ENCODE results near the gene RWDD4. TPM values are rescaled to one million over a fixed set of nuclear protein-coding genes. Genes with fewer than 3 reads are reported as not detected.

Gene RWDD4
- total RNA-seq, 1 donor from 2014 or later = 16.0 TPM

DNA sequence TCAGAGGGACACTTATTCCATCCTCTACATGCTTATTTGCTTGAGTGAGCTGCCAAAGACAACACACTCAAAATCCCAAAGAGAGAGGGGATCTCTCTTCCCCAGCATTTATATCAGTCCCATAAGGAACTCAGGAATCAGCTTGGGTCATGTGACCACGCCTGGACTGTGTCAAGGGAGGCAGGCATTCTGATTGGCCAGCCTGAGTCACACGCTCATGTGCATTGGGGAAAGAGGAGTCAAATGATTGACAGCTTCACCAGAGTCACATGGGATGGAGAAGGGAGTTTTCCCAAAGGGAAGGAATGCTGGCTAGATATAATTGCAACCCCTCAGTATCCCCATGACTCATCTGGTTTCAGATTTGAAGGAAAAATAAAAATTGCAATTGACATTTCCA is 49.0 kb downstream of the RWDD4 start:
- intact Hi-C loops (cut with DNase I) = no loop called here
- ATAC-seq (peak; percentile 71), DNase-seq (ENCODE audit: low spot score) (no peak)

DNA sequence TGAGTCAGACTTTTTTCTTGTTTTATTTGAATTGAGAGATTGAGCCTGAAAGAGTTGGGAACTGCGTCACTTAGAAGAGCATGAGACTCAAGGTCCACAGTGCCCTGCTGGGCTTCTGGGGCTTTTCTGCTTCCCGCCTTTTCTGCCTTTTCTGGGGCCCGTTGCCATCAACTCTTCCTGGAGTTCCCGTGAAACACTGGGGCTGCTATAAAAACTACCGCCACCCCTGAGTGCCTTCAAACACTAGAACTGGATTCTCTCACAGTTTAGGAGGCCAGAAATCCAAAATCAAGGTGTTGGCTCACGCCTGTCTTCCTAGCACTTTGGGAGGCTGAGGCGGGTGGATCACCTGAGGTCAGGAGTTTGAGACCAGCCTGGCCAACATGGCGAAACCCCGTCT is 49.8 kb downstream of the RWDD4 start:
- intact Hi-C loops (cut with DNase I) = no loop called here
- DNase-seq (ENCODE audit: low spot score) (no peak), ATAC-seq (no peak)

DNA sequence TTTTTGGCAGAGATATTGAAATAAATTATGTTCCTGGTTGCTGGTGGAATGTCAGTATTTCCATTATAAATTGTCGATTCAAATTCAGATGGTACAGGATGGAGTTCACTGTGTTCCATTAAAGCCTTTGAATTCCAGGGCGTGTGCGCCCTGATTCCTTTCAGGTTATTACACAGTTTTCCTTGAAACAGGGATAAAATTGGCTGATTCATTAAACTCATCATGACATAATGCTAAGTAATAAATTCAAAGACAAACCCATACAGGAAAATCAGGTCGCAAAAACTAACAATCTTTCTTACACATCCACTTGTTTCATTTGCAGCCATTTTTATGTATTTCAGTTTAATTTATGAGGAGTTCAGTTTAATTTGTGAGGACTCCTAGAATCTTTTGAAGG is 51.1 kb downstream of the RWDD4 start:
- intact Hi-C loops (cut with DNase I) = no loop called here
- DNase-seq (ENCODE audit: low spot score) (no peak), ATAC-seq (peak; percentile 48)

DNA sequence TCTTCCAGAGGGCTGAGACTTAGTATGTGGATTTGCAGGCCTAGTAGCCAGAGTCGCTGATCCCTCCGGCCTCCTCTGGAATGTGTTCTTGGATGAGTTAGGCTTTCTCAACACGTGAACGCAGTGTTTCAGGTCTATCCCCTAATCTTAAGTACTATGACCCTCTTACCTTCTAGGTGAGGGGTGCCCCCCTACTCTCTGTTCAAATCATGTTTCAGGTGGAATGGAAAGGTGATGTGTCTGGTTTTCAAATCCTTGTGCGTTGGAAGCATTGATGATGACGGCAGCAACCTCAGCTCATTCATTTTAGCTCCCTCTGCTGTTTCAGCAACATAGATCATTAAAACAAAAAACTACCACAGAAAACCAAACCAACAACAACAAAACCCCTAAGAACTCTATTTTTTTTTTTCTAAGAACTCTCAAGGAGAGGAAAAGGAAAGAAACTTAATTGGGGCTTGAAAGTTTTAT is 56.4 kb downstream of the RWDD4 start:
- ATAC-seq (peak; percentile 77), DNase-seq (ENCODE audit: low spot score) (no peak)
- intact Hi-C loops (cut with DNase I) = no loop called here

DNA sequence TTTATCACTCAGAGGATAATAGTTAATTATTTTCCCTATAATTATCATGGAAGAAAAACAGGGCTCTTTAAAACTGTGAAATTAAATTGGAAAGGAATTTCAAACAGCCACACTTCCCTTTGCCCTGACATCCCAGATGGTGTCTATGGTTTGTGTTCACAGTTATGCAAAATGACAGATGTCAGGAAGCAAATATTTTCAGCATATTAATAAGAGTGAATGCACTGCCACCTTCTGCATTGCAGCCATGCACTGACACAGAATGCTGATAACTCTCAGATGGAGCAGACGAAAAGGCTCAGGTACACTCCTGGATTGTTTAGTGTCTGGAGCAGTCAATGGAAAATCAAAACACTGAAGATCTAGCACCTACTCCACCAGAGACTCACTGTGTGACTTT is 57.6 kb downstream of the RWDD4 start:
- intact Hi-C loops (cut with DNase I) = no loop called here
- ATAC-seq (no peak), DNase-seq (ENCODE audit: low spot score) (no peak)

DNA sequence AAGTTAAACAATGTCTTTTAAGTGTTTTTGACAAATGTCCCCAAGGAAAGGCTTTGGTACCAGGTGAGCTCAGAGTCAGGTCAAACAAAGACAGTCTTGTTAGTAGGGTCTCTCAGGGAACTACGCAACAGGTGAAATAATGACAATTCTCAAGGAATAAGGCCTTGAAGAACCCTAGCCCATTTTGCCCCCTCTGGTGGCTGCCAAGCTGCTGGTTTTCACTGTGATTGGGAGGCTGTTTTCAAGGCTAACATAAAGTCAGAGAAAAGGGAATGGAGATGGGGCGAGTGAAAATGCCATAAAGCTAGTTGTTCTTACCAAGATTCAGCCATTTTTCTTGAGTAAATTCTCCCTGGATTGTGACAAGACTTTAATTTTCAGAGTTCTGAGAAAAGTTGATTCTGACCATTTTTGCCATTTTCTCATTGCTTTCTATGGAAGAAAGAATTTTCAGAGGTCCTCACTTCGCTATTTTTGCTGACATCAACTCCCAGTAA is 58.7 kb downstream of the RWDD4 start:
- intact Hi-C loops (cut with DNase I) = no loop called here

DNA sequence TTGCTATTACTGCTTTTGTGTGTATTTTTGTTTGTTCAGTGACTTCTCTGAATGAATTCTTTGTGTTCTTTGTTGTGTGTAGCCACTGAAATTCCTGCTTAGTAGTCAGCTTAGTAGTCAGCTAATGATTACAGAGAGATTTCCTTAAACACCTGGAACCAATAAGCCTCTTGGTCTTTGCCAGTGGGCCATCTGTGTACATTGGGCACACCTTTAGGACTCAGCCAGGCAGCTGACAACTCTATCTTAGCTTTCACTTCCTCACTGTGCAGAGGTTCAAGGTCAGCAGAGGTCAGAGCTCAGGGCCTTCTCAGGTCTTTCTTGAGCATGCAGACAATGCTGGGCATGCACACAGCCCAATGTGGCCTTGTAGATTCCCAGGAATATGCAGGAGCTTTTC is 59.3 kb downstream of the RWDD4 start:
- no peak for DNase-seq (ENCODE audit: low spot score)
- intact Hi-C loops (cut with DNase I) = no loop called here
- no peak for ATAC-seq

More for the DNA sequence above, 58.7 kb downstream of the RWDD4 start:
- ATAC-seq (no peak), DNase-seq (ENCODE audit: low spot score) (no peak)

DNA sequence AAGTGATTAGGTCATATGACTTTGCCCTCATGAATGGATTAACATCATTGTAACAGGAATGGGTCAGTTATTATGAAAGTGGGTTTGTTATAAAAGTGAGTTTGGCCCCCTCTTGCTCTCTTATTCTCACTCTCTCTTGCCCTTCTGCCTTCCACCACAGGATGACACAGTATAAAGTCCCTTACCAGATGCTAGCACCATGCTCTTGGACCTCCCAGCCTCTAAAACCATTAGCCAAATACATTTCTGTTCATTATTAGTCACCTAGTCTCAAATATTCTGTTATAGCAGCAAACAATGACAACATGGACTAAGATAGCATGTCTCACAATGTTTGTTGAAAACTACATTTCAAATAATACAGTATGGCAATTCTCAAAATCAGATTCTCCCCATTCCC is 59.7 kb downstream of the RWDD4 start:
- no peak for DNase-seq (ENCODE audit: low spot score)
- intact Hi-C loops (cut with DNase I) = no loop called here
- no peak for ATAC-seq

DNA sequence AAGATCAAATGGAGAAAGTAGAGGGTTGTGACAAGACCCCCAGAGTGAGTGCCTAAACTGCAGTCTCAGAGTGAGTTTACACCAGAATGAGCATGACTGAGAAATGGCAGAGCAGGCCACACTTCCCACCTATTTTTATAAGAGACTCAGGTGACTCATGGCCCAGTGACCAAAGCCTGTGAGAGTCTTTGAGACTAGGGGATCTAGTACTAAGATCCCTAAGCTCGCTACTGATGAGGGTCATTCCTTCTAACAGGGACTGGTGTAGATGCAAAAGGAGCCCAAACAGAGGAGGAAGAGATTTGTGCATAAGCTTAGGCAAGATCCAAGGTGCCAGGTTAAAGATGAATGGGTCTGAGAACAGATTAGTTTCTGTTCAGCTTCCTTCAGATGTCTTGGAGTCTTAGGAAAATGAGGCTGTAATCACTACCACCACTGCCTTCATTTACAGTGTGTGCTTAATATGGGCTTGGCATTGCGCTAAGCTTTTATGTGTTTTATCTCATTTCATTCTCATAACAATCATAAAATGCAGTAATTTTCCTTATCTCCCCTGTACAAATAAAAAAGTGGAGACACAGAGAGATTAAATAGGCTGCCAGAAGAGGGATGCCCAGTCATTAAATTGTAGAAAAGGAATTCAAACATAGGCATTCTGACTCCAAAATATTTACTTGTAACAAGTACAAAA is 62.8 kb downstream of the RWDD4 start:
- DNase-seq (ENCODE audit: low spot score) (no peak), ATAC-seq (no peak)
- intact Hi-C loops (cut with DNase I) = no loop called here

DNA sequence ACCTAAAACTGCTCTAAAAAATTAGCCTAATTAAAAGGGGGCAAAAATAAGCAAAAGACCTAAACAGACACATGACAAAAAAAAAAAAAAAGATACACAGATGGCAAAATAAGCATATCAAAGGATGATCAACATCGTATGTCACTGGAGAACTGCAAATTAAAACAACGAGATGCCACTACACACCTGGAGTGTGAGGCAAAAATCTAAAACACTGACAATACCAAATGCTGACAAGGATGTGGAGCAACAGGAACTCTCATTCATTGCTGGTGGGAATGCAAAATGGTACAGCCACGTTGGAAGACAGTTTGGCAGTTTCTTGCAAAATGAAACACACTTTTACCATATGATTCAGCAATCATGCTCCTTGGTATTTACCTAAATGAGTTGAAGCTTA is 64.2 kb downstream of the RWDD4 start:
- no peak for DNase-seq (ENCODE audit: low spot score)
- intact Hi-C loops (cut with DNase I) = no loop called here
- ATAC-seq = no peak

DNA sequence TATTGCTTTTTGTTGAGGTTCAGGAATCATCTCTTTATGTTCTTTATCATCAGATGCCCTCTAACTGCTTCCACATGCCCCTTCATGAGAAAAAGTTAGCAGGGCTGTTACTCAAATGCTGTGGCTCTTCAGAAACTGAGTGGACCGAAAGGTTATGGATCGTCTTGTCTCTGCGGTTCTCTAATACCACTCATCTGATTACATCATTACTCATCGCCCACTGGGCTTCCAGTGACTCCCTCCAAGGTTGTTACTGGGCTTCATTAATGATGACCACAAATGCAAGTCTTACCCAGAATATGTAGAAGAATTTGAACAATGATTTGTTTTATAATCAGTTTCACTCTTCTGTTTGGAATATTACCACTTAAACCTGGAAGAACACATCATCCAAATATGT is 67.7 kb downstream of the RWDD4 start:
- ATAC-seq (no peak), DNase-seq (ENCODE audit: low spot score) (no peak)
- intact Hi-C loops (cut with DNase I) = no loop called here

Other genes with a start within 250 kb of the RWDD4 start
- gene CDKN2AIP, start 214.5 kb downstream of the RWDD4 start, total RNA-seq = 16.8 TPM
- 13.6 TPM for gene ING2, start 154.1 kb downstream of the RWDD4 start, total RNA-seq
- gene TRAPPC11, start 108 bp upstream of the RWDD4 start, total RNA-seq = 41.8 TPM
- gene STOX2, start 246.1 kb upstream of the RWDD4 start, total RNA-seq = 19.2 TPM